H1 (cell line): ENCODE data around the gene UBE2H. TPM values are rescaled to one million over a fixed set of nuclear protein-coding genes. Genes with fewer than 3 reads are reported as not detected.

Source experiments
- CTCF ChIA-PET: fragments of 300-600 bp; sonication (Branson Sonifier 250); formaldehyde crosslinking; loops from one replicate; lab custom pipeline; 2021; ENCODE audit not compliant: partially characterized antibody; lab: Charles Lee
- POLR2A ChIA-PET: fragments of 300-600 bp; sonication (Branson Sonifier 250); formaldehyde crosslinking; loops from one replicate; lab custom pipeline; 2021; ENCODE audit warnings: inconsistent platforms; ENCODE audit not compliant: partially characterized antibody; lab: Charles Lee
- DNase-seq, 2 experiments: peaks; one replicate each; pipeline versions ENCODE4 v3.0.0 to v3.0.0-alpha.2; 2010 to 2022; ENCODE audit warnings: low spot score in 2 of 2, low read depth in 1 of 2, mixed read lengths in 1 of 2
- FAIRE-seq: peaks from 2 replicates; lab custom pipeline; 2011; peaks lifted over from hg19 to GRCh38; lab: Jason Lieb, UNC
- H2AFZ ChIP-seq: 2 replicates; pipeline ENCODE4 v1.8.1; 2012; ENCODE audit warnings: low read length, inconsistent platforms
- H2AK5ac ChIP-seq: 2 replicates; pipeline ENCODE4 v1.6.1; 2013; ENCODE audit warnings: low read depth, low read length
- H2BK120ac ChIP-seq: replicated peaks from 2 replicates; pipeline ENCODE3; 2013; ENCODE audit warnings: low read depth, low read length, inconsistent platforms
- H2BK12ac ChIP-seq: 2 replicates; pipeline ENCODE4 v1.6.1; 2013; ENCODE audit warnings: low read depth, low read length
- H2BK15ac ChIP-seq: 2 replicates; pipeline ENCODE4 v1.6.1; 2013; ENCODE audit warnings: low read length
- H2BK20ac ChIP-seq: 2 replicates; pipeline ENCODE4 v1.6.1; 2013; ENCODE audit warnings: low read length
- H2BK5ac ChIP-seq: 2 replicates; pipeline ENCODE4 v1.6.1; 2013; ENCODE audit warnings: low read depth, low read length
- H3K14ac ChIP-seq: 2 replicates; pipeline ENCODE4 v1.6.1; 2013; ENCODE audit warnings: inconsistent platforms; ENCODE audit not compliant: insufficient read length
- H3K18ac ChIP-seq: 2 replicates; pipeline ENCODE4 v1.6.1; 2013; ENCODE audit warnings: low read length; ENCODE audit errors: extremely low read depth
- H3K23ac ChIP-seq: 2 replicates; pipeline ENCODE4 v1.6.1; 2013; ENCODE audit warnings: inconsistent platforms; ENCODE audit not compliant: insufficient read length
- H3K23me2 ChIP-seq: 2 replicates; pipeline ENCODE4 v1.6.1; 2013; ENCODE audit warnings: low read depth, low read length
- H3K27ac ChIP-seq: 2 replicates; pipeline ENCODE4 v1.6.1; 2011; ENCODE audit warnings: low read depth, low read length, inconsistent platforms
- H3K27me3 ChIP-seq, 4 experiments: replicated peaks in 1 of 4; 1 replicate in 1 of 4; 2 replicates in 3 of 4; pipeline versions ENCODE4 v1.6.1 to v1.8.1; 2011 to 2013; ENCODE audit warnings: low read length in 3 of 4, mild to moderate bottlenecking in 3 of 4, inconsistent platforms in 2 of 4, mixed read lengths in 2 of 4, moderate library complexity in 1 of 4; ENCODE audit not compliant: control insufficient read depth in 3 of 4, insufficient read depth in 3 of 4; ENCODE audit errors: extremely low read depth in 1 of 4
- H3K36me3 ChIP-seq, 4 experiments: 2 replicates each; pipeline versions ENCODE4 v1.6.1 to v1.8.1; 2011 to 2013; ENCODE audit warnings: mild to moderate bottlenecking in 4 of 4, low read length in 3 of 4, moderate library complexity in 2 of 4, control low read depth in 1 of 4, inconsistent platforms in 1 of 4; ENCODE audit not compliant: insufficient read depth in 4 of 4, control insufficient read depth in 2 of 4
- H3K4ac ChIP-seq: replicated peaks from 2 replicates; pipeline ENCODE3; 2013; ENCODE audit warnings: low read length, low read depth, mixed read lengths, inconsistent platforms; ENCODE audit not compliant: insufficient read length
- H3K4me1 ChIP-seq, 4 experiments: replicated peaks in 1 of 4; 1 replicate in 1 of 4; 2 replicates in 3 of 4; pipeline versions ENCODE4 v1.6.1 to v1.8.1; 2011 to 2013; ENCODE audit warnings: low read length in 3 of 4, inconsistent platforms in 2 of 4, mixed read lengths in 1 of 4; ENCODE audit not compliant: insufficient read depth in 4 of 4, control insufficient read depth in 3 of 4
- H3K4me2 ChIP-seq, 2 experiments: 2 replicates each; pipeline versions ENCODE4 v1.6.1 to v1.8.1; 2011 to 2013; ENCODE audit warnings: low read depth in 2 of 2, low read length in 2 of 2, control low read depth in 1 of 2, inconsistent platforms in 1 of 2, mild to moderate bottlenecking in 1 of 2; ENCODE audit not compliant: insufficient read depth in 1 of 2
- H3K4me3 ChIP-seq, 4 experiments: fragments of 200-600, 300-600 bp in 1 of 4; sonication (generic), shearing (Covaris generic), sonication (Bioruptor Twin) in 1 of 4; 2 replicates each; pipeline versions ENCODE4 v1.5.1 to v1.8.1; 2011 to 2016; ENCODE audit warnings: low read length in 4 of 4, low read depth in 3 of 4, control low read depth in 2 of 4, inconsistent platforms in 2 of 4, mild to moderate bottlenecking in 2 of 4, mixed read lengths in 1 of 4, moderate library complexity in 1 of 4; ENCODE audit not compliant: insufficient read depth in 2 of 4; ENCODE audit errors: extremely low read depth in 1 of 4
- H3K56ac ChIP-seq: replicated peaks from 2 replicates; pipeline ENCODE3; 2013; ENCODE audit warnings: low read depth, mild to moderate bottlenecking, mixed read lengths, low read length, inconsistent platforms; ENCODE audit not compliant: insufficient read length
- H3K79me1 ChIP-seq: 2 replicates; pipeline ENCODE4 v1.6.1; 2013; ENCODE audit warnings: low read depth, low read length, control low read depth
- H3K79me2 ChIP-seq, 2 experiments: 2 replicates each; pipeline versions ENCODE4 v1.6.1 to v1.8.1; 2012 to 2013; ENCODE audit warnings: low read length in 2 of 2, mild to moderate bottlenecking in 2 of 2, inconsistent platforms in 1 of 2; ENCODE audit not compliant: insufficient read depth in 2 of 2, control insufficient read depth in 1 of 2
- H3K9ac ChIP-seq, 4 experiments: replicated peaks in 1 of 4; 1 replicate in 1 of 4; 2 replicates in 3 of 4; pipeline versions ENCODE4 v1.6.1 to v1.8.1; 2011 to 2013; ENCODE audit warnings: low read depth in 3 of 4, low read length in 3 of 4, control low read depth in 2 of 4, mild to moderate bottlenecking in 2 of 4, moderate library complexity in 2 of 4, inconsistent platforms in 1 of 4; ENCODE audit errors: extremely low read depth in 1 of 4
- H3K9me3 ChIP-seq, 2 experiments: 2 replicates each; pipeline versions ENCODE4 v1.6.1 to v1.8.1; 2012 to 2013; ENCODE audit warnings: mild to moderate bottlenecking in 2 of 2, moderate library complexity in 2 of 2, control low read depth in 1 of 2, inconsistent platforms in 1 of 2, low read depth in 1 of 2, low read length in 1 of 2, mixed read lengths in 1 of 2; ENCODE audit not compliant: insufficient read depth in 2 of 2
- H4K20me1 ChIP-seq, 2 experiments: replicated peaks in 1 of 2; 2 replicates each; pipeline versions ENCODE3 to v1.8.1; 2011 to 2013; ENCODE audit warnings: inconsistent platforms in 2 of 2, low read length in 2 of 2, mild to moderate bottlenecking in 1 of 2; ENCODE audit not compliant: insufficient read depth in 2 of 2, control insufficient read depth in 1 of 2
- H4K5ac ChIP-seq: 2 replicates; pipeline ENCODE4 v1.6.1; 2013; ENCODE audit warnings: low read length, low read depth, mixed read lengths, inconsistent platforms; ENCODE audit not compliant: insufficient read length
- H4K8ac ChIP-seq: 2 replicates; pipeline ENCODE4 v1.8.0; 2013; ENCODE audit warnings: mild to moderate bottlenecking, moderate library complexity, low read length, inconsistent platforms; ENCODE audit not compliant: insufficient read depth; ENCODE audit errors: extremely low read depth
- H4K91ac ChIP-seq: replicated peaks from 2 replicates; pipeline ENCODE3; 2013; ENCODE audit warnings: low read length, mixed read lengths, inconsistent platforms; ENCODE audit not compliant: insufficient read length
- BRCA1 ChIP-seq: IDR thresholded peaks from 2 replicates; pipeline ENCODE4 v1.6.1; 2012; ENCODE audit warnings: low read depth, low read length, improper control_type of control experiment
- EP300 ChIP-seq, 2 experiments: IDR thresholded peaks; 1 replicate in 1 of 2; 2 replicates in 1 of 2; pipeline ENCODE4 v1.6.1; 2011 to 2012; ENCODE audit warnings: low read depth in 2 of 2, low read length in 2 of 2, mild to moderate bottlenecking in 2 of 2, borderline replicate concordance in 1 of 2, inconsistent platforms in 1 of 2, moderate library complexity in 1 of 2
- NANOG ChIP-seq: IDR thresholded peaks from 2 replicates; pipeline ENCODE4 v1.6.1; 2011; ENCODE audit warnings: low read length, low read depth, mild to moderate bottlenecking, inconsistent platforms; ENCODE audit not compliant: insufficient read depth, poor library complexity, severe bottlenecking
- NRF1 ChIP-seq: IDR thresholded peaks from 2 replicates; pipeline ENCODE4 v1.6.1; 2011; ENCODE audit warnings: mild to moderate bottlenecking, low read depth, low read length, improper control_type of control experiment
- PHF8 ChIP-seq: fragments of 200-600 bp; sonication (generic); conservative IDR thresholded peaks from 2 replicates; pipeline ENCODE4 v1.7.1; 2012; ENCODE audit warnings: low read depth, mild to moderate bottlenecking, inconsistent platforms, low read length, moderate library complexity
- RNF2 ChIP-seq: fragments of 200-900, 300-1000 bp; sonication (generic); IDR thresholded peaks from 2 replicates; pipeline ENCODE4 v1.7.1; 2016; ENCODE audit warnings: borderline replicate concordance, low read depth, mild to moderate bottlenecking, antibody characterized with exemption, low read length; ENCODE audit not compliant: poor library complexity, severe bottlenecking; ENCODE audit errors: missing control alignments
- TCF12 ChIP-seq: IDR thresholded peaks from 2 replicates; pipeline ENCODE4 v1.6.1; 2011; ENCODE audit warnings: low read depth, mild to moderate bottlenecking, low read length
- WGBS, 2 experiments: shearing (Covaris generic) in 1 of 2; methylation state at CpG; one replicate each; pipeline versions ENCODE4 v1.1.6 to v1.1.7; 2013 to 2015; ENCODE audit warnings: low lambda C conversion rate in 2 of 2, mixed read lengths in 2 of 2, inconsistent platforms in 1 of 2, low coverage in 1 of 2, missing lambda C conversion rate in 1 of 2; ENCODE audit not compliant: insufficient replicate concordance in 2 of 2, insufficient coverage in 1 of 2, insufficient read length in 1 of 2; ENCODE audit errors: extremely low coverage in 1 of 2, missing lambda C conversion rate in 1 of 2; 5-methylcytosine and 5-hydroxymethylcytosine counted together
- polyA plus RNA-seq, 7 experiments: library from polyadenylated mRNA; depleted of rRNA in 3 of 7; stranded (reverse) in 5 of 7; unstranded in 2 of 7; fragments of >200 nt in 5 of 7; fragments of 200-250 nt in 2 of 7; gene quantifications; 1 replicate in 5 of 7; 2 replicates in 1 of 7; 4 replicates in 1 of 7; pipeline versions ENCODE4 v1.2.1 to v1.2.3, GENCODE V29; 2011 to 2013; ENCODE audit warnings: missing spikeins in 2 of 7, mixed read lengths in 2 of 7
- total RNA-seq: library from RNA; stranded (reverse); fragmentation: NEBNext Ultra II Directional; extraction: Animal tissue kit (Norgen Biotek cat#: 25700); gene quantifications from 2 replicates; pipeline ENCODE4 v1.2.1, GENCODE V29; 2021
- TF ChIP-seq, protein P1 (sequence below): IDR thresholded peaks from 2 replicates; pipeline ENCODE4 v1.6.1; 2012; ENCODE audit warnings: inconsistent platforms
- TF ChIP-seq, protein P2 (sequence below): IDR thresholded peaks from 2 replicates; pipeline ENCODE4 v1.6.1; 2011; ENCODE audit warnings: low read length, improper control_type of control experiment

The UBE2H gene
- total and polyA plus RNA-seq, 2 of the 8 experiments (the other 6 are each of a cell fraction or from before 2014, with no cell fraction given) = 30.6 to 62.2 TPM

- Histone ChIP-seq H3K9me3 (no peaks in the 10 kb centered on the region; a peak in 1 of 4 replicates), H2AK5ac (no peak overlapping the region)
- no peak for FAIRE-seq
- no peak for TF ChIP-seq BRCA1
- TF ChIP-seq PHF8 = no peak
- TF ChIP-seq NRF1 = no peak
- no peak for TF ChIP-seq TCF12
- TF ChIP-seq, protein P1, sequence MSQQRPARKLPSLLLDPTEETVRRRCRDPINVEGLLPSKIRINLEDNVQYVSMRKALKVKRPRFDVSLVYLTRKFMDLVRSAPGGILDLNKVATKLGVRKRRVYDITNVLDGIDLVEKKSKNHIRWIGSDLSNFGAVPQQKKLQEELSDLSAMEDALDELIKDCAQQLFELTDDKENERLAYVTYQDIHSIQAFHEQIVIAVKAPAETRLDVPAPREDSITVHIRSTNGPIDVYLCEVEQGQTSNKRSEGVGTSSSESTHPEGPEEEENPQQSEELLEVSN = no peak
- no peak for TF ChIP-seq NANOG
- TF ChIP-seq EP300 (IDR thresholded peaks at IDR 0.05; ENCODE audit: borderline replicate concordance in 1 of 2, low read depth in 2 of 2, low read length in 2 of 2) = no peak
- TF ChIP-seq, protein P2, sequence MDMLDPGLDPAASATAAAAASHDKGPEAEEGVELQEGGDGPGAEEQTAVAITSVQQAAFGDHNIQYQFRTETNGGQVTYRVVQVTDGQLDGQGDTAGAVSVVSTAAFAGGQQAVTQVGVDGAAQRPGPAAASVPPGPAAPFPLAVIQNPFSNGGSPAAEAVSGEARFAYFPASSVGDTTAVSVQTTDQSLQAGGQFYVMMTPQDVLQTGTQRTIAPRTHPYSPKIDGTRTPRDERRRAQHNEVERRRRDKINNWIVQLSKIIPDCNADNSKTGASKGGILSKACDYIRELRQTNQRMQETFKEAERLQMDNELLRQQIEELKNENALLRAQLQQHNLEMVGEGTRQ = no peak
- no peak for TF ChIP-seq RNF2
Measured at GRCh38 chr7:129898502-129899160, 54.1 kb downstream of the UBE2H start.

More at GRCh38 chr7:129898502-129899160, 54.1 kb downstream of the UBE2H start:
- no peak overlapping the region for H2BK15ac ChIP-seq
- no peak overlapping the region for H2BK20ac ChIP-seq
- ChIA-PET CTCF (interaction anchor here (1.2 kb wide), 1 partner anchor 69 kb away, joined by 4 read pairs; no protein-coding TSS in a partner anchor), POLR2A (interaction anchor here (1.2 kb wide), 1 partner anchor 464 kb away, joined by 3 read pairs; the partner anchor contains the start of gene STRIP2)
- no peak overlapping the region for H2BK120ac ChIP-seq
- no peak for DNase-seq
- H3K79me1 ChIP-seq = peaks cover 2% of the 10 kb centered on the region; the same call in 1 of the 2 replicates
- H3K4me1 ChIP-seq = no peaks in the 10 kb centered on the region
- peaks cover 0 to 7% (median 0%) of the 10 kb centered on the region in 4 experiments; a peak in 2 of 8 replicates for H3K36me3 ChIP-seq
- H3K23ac ChIP-seq = no peak overlapping the region
- H4K5ac ChIP-seq = no peak overlapping the region
- no peak overlapping the region for H2AFZ ChIP-seq
- H4K20me1 ChIP-seq = peaks cover 3 to 6% of the 10 kb centered on the region in 2 experiments
- H4K91ac ChIP-seq = no peak overlapping the region
- H3K27me3 ChIP-seq = no peaks in the 10 kb centered on the region
- no peak overlapping the region for H3K18ac ChIP-seq
- peaks cover 3 to 64% of the 10 kb centered on the region in 2 experiments; a peak in 3 of 4 replicates for H3K79me2 ChIP-seq
- no peak overlapping the region for H3K4me3 ChIP-seq
- no peak overlapping the region for H3K4me2 ChIP-seq
- WGBS, 2 experiments = 90% methylated on average over 5 of the region's 5 CpGs; no CpG with 5 or more reads in 1 of the 2 experiments
- H2BK5ac ChIP-seq = no peak overlapping the region
- H4K8ac ChIP-seq = no peak overlapping the region
- H3K23me2 ChIP-seq = no peaks in the 10 kb centered on the region
- H3K27ac ChIP-seq = no peak overlapping the region
- no peak overlapping the region for H3K9ac ChIP-seq
- no peak overlapping the region for H3K56ac ChIP-seq
- no peak overlapping the region for H2BK12ac ChIP-seq
- no peak overlapping the region for H3K4ac ChIP-seq
- H3K14ac ChIP-seq = no peak overlapping the region
